Measurements from ENCODE around the gene GINS1. TPM values are rescaled to one million over a fixed set of nuclear protein-coding genes. Genes with fewer than 3 reads are reported as not detected.

Gene GINS1
- total RNA-seq, 6 experiments from 2014 or later = 0.37 to 3.5 (median 0.76) TPM

DNA sequence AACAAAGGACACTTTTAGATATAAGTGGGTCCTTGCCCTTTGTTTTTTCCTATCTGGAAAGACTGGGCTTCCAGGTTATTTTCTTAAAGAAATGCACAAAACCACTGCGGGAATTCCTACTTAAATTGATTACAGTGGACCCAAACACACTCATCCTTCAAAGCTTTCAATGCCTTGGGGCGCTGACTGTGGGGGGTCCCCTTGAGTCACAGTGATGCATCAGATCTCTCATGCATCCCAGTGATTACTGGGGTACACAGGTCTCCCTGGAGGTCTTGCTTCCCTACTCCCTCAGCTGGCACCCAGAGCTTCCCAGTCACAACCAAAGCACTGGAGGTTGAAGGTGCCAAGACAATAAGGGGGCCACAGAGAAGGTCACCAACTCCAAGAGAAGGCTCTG, 37.5 kb upstream of the GINS1 start:
- Histone ChIP-seq H3K27me3 (no peaks in the 10 kb centered on the region), H3K27ac (no peak overlapping the region), H3K36me3 (no peaks in the 10 kb centered on the region), H3K4me1 (no peaks in the 10 kb centered on the region), H3K9me3 (no peaks in the 10 kb centered on the region), H3K4me3 (no peak overlapping the region)
- intact Hi-C loops (cut with DNase I) = no loop called here
- TF ChIP-seq, protein P1, sequence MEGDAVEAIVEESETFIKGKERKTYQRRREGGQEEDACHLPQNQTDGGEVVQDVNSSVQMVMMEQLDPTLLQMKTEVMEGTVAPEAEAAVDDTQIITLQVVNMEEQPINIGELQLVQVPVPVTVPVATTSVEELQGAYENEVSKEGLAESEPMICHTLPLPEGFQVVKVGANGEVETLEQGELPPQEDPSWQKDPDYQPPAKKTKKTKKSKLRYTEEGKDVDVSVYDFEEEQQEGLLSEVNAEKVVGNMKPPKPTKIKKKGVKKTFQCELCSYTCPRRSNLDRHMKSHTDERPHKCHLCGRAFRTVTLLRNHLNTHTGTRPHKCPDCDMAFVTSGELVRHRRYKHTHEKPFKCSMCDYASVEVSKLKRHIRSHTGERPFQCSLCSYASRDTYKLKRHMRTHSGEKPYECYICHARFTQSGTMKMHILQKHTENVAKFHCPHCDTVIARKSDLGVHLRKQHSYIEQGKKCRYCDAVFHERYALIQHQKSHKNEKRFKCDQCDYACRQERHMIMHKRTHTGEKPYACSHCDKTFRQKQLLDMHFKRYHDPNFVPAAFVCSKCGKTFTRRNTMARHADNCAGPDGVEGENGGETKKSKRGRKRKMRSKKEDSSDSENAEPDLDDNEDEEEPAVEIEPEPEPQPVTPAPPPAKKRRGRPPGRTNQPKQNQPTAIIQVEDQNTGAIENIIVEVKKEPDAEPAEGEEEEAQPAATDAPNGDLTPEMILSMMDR (IDR thresholded peaks at IDR 0.05) = no peak
- TF ChIP-seq POLR2A (IDR thresholded peaks at IDR 0.05) = no peak
- 90% methylated on average over 2 of the region's 2 CpGs for WGBS (ENCODE audit: insufficient coverage, low coverage, low lambda C conversion rate, missing lambda C conversion rate)
- no peak for DNase-seq
- ATAC-seq = no peak

DNA sequence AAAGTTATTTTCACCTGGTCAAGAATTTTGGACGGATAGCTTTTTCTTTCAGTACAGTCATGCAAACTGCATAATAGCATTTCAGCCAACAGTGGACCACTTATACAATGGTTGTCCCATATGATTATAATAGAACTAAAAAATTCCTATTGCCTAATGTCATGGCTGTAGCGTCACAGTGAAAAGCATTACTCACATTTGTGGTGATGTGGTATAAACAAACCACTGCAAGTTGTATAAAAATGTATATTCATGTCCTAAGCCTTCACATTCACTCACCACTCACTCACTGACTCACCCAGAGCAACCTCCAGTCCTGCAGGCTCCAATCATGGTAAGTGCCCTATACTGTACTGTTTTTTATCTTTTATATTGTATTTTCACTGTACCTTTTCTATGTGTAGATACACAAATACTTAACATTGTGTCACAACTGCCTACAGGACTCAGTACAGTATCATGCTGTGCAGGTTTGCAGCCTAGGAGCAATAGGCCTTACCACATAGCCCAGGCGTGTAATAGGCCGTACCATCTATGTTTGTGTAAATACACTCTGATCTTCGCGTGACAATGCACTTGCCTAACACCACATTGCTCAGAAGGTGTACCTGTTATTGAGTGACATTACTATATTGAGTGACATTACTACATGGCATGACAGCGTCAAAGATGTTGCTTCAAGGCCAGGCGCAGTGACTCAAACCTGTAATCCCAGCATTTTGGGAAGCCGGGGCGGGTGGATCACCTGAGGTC, 34.7 kb upstream of the GINS1 start:
- no peak for DNase-seq
- Histone ChIP-seq H3K27ac (no peak overlapping the region), H3K36me3 (no peaks in the 10 kb centered on the region), H3K9me3 (no peaks in the 10 kb centered on the region), H3K27me3 (no peaks in the 10 kb centered on the region), H3K4me3 (no peak overlapping the region), H3K4me1 (no peaks in the 10 kb centered on the region)
- intact Hi-C loops (cut with DNase I) = no loop called here
- WGBS (ENCODE audit: insufficient coverage, low coverage, low lambda C conversion rate, missing lambda C conversion rate) = 83% methylated on average over 5 of the region's 10 CpGs
- no peak for ATAC-seq
- TF ChIP-seq, protein P1 (IDR thresholded peaks at IDR 0.05) = no peak
- no peak for TF ChIP-seq POLR2A (IDR thresholded peaks at IDR 0.05)

DNA sequence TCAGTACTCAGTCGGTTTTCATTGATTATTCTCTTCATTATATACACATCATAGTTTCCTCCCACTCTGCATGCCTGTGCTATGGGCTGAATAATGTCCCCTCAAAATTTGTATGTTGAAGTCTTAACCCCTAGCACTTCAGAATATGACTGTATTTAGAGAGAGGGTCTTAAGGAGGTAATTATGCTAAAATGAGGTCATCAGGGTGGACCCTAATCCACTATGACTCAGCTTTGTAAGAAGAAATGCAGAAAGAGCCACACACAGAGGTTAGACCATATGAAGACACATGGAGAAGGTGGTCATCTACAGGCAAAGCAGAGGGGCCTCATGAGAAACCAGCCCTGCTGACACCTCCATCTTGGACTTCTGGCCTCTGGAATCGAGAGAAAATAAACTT, 32.6 kb upstream of the GINS1 start:
- H3K4me3 ChIP-seq = no peak overlapping the region
- no peak for TF ChIP-seq POLR2A (IDR thresholded peaks at IDR 0.05)
- TF ChIP-seq, protein P1 (IDR thresholded peaks at IDR 0.05) = no peak
- DNase-seq (no peak), ATAC-seq (no peak)
- intact Hi-C loops (cut with DNase I) = no loop called here
- H3K9me3 ChIP-seq = no peaks in the 10 kb centered on the region
- WGBS (ENCODE audit: insufficient coverage, low coverage, low lambda C conversion rate, missing lambda C conversion rate) = 71% methylated on average over 2 of the region's 2 CpGs
- H3K36me3 ChIP-seq = no peaks in the 10 kb centered on the region
- no peak overlapping the region for H3K27ac ChIP-seq
- H3K27me3 ChIP-seq = no peaks in the 10 kb centered on the region
- no peaks in the 10 kb centered on the region for H3K4me1 ChIP-seq

DNA sequence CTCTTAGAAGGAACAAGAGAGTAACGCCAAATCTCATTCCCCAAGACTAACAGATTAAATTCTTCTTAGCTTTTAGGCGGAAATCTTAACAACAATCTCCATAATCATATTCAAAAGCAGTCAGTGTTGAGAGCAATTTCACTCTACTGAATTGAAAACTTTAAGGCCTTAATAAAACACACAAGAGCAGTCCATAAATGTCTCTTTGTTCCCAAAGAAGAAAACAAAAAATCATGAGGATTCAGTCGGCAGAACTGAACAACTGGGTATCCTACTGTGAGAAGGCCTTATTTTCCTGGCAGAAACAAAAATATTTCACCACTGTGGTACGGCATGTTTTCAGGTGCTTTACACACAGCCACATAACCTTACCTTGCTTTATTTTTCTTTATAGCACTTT, 31.2 kb upstream of the GINS1 start:
- Histone ChIP-seq H3K36me3 (no peaks in the 10 kb centered on the region), H3K4me3 (no peak overlapping the region), H3K27me3 (no peaks in the 10 kb centered on the region), H3K27ac (no peak overlapping the region), H3K4me1 (no peaks in the 10 kb centered on the region), H3K9me3 (no peaks in the 10 kb centered on the region)
- intact Hi-C loops (cut with DNase I) = no loop called here
- DNase-seq (no peak), ATAC-seq (no peak)
- no peak for TF ChIP-seq POLR2A (IDR thresholded peaks at IDR 0.05)
- TF ChIP-seq, protein P1 (IDR thresholded peaks at IDR 0.05) = no peak
- WGBS (ENCODE audit: insufficient coverage, low coverage, low lambda C conversion rate, missing lambda C conversion rate) = 92% methylated on average over 4 of the region's 4 CpGs
